NCI-H187 treated with DMSO at 0.1 percent for 48 hours (cell line): ENCODE measurements around the gene MED12L.

Experiments
- DNase-seq: peaks from one replicate; lab custom pipeline; 2025; lab: John Stamatoyannopoulos, UW

MED12L gene

GRCh38 chr3:151091685-151092345, 6.4 kb downstream of the MED12L start:
- DNase-seq: no peak

DNA sequence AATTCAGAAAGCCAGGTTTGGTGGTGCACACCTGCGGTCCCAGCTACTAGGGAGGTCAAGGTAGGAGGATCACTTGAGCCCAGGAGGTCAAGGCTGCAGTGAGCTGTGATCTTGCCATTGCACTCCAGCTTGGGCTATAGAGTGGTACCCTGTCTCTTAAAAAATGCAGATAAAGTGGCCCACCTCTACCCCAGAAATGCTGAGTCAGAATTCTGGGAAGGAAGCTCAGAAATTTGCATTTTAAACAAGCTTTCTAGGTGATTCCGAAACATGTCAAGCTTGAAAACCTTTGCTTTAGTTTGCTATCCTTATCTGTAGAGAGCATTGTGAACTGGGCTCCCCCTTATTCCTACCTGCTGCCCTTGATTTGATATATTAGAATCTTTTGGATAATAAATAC, 7.7 kb downstream of the MED12L start:
- no peak for DNase-seq

GRCh38 chr3:151093905-151094304, 8.4 kb downstream of the MED12L start:
- no peak for DNase-seq

DNA sequence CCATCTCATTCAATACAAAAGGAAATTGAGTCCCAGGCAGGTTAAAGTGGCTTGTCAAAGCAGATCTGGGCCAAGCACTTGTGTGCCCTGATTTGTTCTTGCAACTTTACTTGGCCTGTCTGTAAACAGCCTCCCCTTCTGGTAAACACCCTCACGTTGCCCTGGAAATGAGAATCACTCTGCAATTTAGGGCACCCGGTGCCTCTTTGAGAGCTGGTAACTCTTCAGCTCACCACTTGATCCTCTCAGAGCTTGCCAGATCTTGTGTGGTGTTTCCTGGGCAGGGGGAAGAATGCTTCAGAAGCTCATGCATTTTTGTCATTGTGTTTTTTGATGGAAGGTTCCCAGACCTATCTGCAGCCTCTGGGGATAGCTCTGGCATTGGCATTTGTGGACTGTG, 11.3 kb downstream of the MED12L start:
- DNase-seq: no peak

DNA sequence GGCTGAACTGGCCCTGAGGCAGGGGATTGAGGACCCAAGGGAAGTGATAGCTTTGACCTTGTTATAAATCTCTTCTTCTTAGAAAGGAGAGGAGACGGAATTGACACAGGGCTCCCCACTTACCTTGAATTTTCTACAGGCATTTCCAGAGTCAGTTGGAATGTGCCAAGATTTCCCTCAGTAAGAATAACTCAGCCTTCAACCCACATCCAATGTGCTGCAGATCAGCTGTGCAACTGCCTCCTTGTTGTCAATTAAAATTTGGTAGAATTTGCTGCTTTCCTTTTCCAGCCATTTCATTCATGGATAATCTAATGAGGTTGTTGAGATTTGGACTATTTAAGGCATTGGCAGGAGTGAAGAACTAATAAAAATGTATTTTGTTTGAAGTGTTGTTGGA, 14.6 kb downstream of the MED12L start:
- no peak for DNase-seq

DNA sequence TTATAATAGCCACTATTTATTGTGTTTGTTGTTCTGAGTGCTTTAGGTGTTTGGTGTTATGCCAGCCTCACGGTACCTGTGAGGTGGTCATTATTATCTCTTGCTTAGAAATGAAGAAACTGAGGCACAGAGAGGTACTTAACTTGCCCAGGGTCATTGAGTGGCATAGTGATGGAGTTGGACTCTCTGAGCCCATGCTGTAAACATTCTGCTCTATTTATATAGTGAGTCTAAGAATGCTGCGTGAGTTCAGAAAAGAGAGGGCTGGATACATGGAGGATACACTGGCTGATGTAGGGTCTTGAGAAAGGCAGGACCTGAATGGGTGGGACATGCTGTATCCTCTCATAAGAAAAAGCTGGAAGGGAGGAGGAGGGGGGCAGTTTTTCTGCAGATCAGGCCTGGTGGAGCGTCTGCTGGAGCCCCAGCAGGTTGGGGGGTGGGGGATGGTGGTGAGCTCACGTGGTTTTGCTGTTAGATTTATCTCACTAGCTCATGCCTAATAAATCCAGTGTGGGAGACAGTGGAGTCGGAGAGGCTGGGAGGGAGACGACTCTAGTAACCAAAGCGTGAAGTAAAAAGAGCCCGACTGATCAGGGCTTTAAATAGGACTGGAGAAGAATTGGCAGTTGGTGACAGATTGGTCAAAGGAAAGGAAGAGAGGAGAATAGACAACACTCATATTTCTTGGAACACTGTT, 16.0 kb downstream of the MED12L start:
- DNase-seq: no peak

GRCh38 chr3:151106311-151106710, 20.8 kb downstream of the MED12L start:
- DNase-seq: no peak

- no peak for DNase-seq
These were observed 21.7 kb downstream of the MED12L start for GRCh38 chr3:151107177-151107576.

DNA sequence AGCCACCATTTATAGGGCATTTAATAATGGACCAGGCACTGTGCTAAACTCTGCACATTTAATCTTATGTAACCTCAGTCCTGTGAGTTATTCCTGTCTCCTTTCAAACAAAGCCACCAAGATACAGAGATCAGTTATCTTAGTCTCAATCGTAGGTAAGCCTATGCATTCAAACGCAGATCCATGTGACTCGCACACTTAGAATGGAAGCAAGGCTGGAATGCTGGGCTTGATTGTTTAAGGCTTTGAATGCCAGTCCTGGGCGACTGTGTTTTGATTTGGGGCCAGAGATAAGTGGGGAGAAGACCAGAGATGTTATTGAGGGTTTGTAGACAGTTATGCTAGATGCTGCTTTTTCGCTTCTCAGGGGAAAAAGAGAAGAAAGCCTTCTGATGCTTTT, 22.2 kb downstream of the MED12L start:
- DNase-seq: no peak

DNA sequence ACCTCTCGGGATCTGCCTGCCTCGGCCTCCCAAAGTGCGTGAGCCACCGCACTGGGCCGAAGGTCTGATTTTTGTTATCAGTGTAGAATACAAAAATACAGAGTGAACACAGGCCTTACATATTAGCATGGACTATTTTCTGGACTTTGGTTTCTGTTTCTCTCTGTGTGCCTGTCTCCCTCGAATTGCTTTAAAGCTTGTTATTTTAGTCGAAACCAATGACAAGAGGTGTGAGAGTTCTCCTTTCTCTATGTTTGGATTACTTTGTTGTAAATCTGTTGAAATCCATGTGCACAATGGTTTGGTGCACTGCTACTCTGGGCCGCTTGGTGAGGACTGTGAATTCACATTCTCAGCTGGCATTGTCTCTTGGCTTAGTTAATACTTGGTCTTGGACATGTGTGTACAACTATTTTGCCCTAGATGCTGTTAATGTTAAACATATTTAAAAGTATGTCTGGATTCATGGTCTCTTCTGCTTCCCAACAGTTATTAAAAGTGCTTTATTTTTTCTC, 23.9 kb downstream of the MED12L start:
- DNase-seq: no peak

- DNase-seq: no peak
These were observed 27.3 kb downstream of the MED12L start for GRCh38 chr3:151112731-151113130.

GRCh38 chr3:151113343-151113742, 27.9 kb downstream of the MED12L start:
- DNase-seq: no peak

DNA sequence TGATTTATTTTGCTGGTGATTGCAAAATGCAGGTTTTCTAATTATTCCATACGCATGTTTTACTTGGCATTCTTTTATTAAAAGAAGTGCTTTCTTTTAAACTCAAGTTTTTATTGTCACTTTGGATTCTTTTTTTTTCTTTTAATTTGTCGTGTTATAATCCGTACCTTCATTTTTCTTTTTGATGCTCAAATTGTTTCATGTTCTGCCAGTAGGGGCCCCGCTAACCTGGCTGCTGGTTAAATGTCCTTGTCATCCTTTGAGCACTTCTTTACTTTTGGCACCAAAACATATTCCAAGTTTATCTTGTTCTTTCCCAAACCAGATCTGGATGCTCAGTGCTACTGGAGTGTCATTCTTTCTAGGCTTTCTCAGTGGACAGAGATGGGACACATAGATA, 31.6 kb downstream of the MED12L start:
- no peak for DNase-seq

DNA sequence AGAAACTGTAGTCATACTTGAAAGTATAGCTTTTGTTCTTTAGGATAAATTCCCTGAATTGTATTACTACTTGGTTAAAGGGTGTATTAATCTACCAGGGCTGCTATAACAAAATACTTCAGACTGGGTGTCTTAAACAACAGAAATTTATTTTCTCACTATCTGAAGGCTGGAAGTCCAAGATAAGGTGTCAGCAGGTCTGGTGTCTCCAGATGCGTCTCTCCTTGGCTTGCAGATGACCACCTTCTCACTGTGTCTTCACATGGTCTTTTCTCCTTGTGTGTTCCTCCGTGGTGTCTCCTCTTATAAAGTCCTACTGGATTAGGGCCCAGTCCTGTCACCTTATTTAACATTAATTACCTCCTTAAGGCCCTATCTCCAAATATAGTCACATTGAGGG, 33.7 kb downstream of the MED12L start:
- DNase-seq: no peak

GRCh38 chr3:151120409-151120808, 34.9 kb downstream of the MED12L start:
- no peak for DNase-seq

GRCh38 chr3:151121016-151121415, 35.6 kb downstream of the MED12L start:
- no peak for DNase-seq

DNA sequence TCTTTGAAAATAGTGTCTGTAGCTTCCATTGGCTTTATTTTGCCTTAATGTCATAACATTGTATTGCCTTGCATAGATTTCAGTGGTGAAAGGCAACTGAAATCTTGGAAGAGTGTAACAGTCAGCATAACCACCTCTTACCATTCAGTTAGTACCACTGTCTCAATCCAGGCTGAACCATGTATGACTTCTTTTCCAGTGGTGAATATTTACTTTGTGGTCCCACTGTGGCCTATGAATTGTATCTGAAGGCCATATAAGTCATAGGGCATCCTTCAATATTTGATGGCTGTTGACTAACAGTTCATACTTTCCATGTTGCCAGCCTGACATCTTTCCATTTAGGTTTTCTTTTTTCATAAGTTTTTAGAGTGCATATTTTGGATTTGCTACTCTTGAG, 38.4 kb downstream of the MED12L start:
- no peak for DNase-seq

DNA sequence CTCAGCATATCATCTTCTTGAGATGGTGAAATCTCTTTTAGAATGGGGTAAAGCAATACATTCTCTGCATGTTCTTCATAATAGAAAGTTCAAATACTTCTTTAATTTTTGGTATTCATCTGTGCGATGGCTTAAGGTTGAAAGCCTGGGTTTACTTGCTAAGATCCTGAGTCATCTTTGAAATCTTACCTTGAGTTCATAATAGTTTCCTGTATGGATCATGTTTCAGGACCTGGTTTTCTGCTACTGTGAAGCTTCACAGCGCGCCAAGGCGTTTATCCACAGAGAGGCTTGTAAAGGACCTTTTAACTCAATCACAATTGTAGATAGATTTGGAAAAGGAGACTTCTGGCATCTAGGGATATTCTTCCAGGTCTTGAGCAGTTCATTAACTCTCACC, 39.0 kb downstream of the MED12L start:
- DNase-seq: no peak

DNA sequence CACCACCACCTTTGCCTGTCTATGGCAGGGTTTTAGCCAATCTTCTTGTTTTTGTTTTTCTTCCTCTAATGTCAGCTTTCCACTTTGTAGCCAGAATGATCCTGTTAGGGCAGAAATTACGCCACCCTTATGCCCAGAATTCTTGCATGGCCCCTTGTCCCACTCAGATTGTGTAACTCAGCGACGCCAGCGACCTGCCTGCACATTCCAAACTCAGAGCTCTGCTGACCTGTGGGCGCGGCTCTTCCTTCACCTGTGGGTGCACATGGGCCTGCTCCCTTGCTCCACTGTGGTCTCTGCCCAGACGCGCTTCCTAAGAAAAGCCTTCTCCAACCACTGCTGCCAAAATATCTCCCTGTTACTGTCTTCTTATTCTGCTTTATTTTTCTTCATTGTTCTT, 45.0 kb downstream of the MED12L start:
- no peak for DNase-seq

DNA sequence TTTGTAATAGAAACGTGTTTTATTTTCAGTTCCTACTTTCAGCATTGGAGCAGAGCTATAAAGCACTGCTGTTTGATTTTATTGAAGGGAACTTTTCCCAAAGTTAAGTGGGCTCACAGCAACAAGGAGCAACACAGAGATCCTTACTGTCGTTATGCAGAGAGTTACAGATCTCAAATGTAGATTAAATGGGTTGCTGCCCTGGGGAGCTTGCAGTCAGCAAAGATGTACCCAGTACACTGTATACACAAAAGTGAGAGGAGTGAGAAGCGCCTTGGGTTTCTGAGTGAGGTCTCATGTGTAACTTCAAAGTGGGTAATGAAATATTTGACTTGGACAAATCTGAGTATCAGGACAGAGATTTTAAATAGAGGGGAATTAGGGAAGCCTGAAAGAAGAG, 47.7 kb downstream of the MED12L start:
- DNase-seq: no peak

- DNase-seq: no peak
These were observed 48.5 kb downstream of the MED12L start for GRCh38 chr3:151133917-151134450.

GRCh38 chr3:151135541-151136337, 50.3 kb downstream of the MED12L start:
- no peak for DNase-seq

DNA sequence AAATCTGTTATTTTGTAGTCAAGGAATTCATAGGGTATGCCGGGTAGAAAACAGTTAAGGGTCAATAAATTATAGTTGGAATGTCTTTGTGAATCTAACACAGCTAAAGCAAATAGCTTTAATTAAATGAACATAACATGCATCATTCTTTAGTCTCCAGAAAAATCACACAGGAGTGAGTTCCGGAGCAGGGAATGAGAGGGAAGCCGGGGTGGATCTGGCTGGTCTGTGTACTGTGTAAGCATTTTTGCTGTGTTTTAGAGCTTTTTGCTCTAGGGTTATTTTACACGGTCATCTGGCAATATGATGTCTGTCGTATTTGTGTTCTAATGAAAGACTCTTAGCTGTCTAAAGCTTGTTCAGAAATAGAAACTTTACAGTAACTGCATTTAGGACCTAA, 57.5 kb downstream of the MED12L start:
- DNase-seq: no peak
